Neural cell (in vitro differentiated cells): ENCODE data around the gene KNL1. TPM values are rescaled to one million over a fixed set of nuclear protein-coding genes. Genes with fewer than 3 reads are reported as not detected.
"Not testable (repeated sequence)": the region's sequence is repeated elsewhere in the genome, so short reads cannot be mapped to it uniquely, and the experiment has no call there.

Experiments
- H2AFZ ChIP-seq: fragments of 200-600, 300-800 bp; sonication (generic), shearing (Covaris generic); 2 replicates; pipeline ENCODE4 v1.6.0; 2014; ENCODE audit warnings: low read depth, mild to moderate bottlenecking, antibody characterized with exemption, low read length, moderate library complexity
- H3F3A ChIP-seq: fragments of 200-600 bp; shearing (Covaris generic); 2 replicates; pipeline ENCODE4 v1.6.1; 2016; ENCODE audit warnings: mild to moderate bottlenecking, moderate library complexity, mixed read lengths, antibody characterized with exemption, low read length; ENCODE audit not compliant: insufficient read depth, poor library complexity, severe bottlenecking
- H3K27ac ChIP-seq: fragments of 200-600, 300-800 bp; sonication (generic), shearing (Covaris generic); 2 replicates; pipeline ENCODE4 v1.5.1; 2014; ENCODE audit warnings: mild to moderate bottlenecking, low read length, moderate library complexity
- H3K27me3 ChIP-seq: fragments of 300-800, 200-600 bp; sonication (generic), shearing (Covaris generic); 2 replicates; pipeline ENCODE4 v1.6.0; 2014; ENCODE audit warnings: mild to moderate bottlenecking, low read depth, low read length, moderate library complexity; ENCODE audit not compliant: insufficient read depth
- H3K36me3 ChIP-seq: fragments of 300-800, 200-600 bp; sonication (generic), shearing (Covaris generic); 2 replicates; pipeline ENCODE4 v1.5.1; 2014; ENCODE audit warnings: mild to moderate bottlenecking, antibody characterized with exemption, low read length, moderate library complexity; ENCODE audit not compliant: insufficient read depth
- H3K4me2 ChIP-seq: fragments of 300-800, 200-600 bp; sonication (generic), shearing (Covaris generic); 2 replicates; pipeline ENCODE4 v1.6.0; 2014; ENCODE audit warnings: mild to moderate bottlenecking, low read length
- H3K4me3 ChIP-seq: fragments of 300-800, 200-600 bp; sonication (generic), shearing (Covaris generic); 2 replicates; pipeline ENCODE4 v1.5.1; 2014; ENCODE audit warnings: mild to moderate bottlenecking, low read length, moderate library complexity
- H3K79me2 ChIP-seq: fragments of 200-600 bp; shearing (Covaris generic); replicated peaks from 2 replicates; pipeline ENCODE4 v1.6.0; 2014; ENCODE audit warnings: mild to moderate bottlenecking, low read length, moderate library complexity; ENCODE audit not compliant: insufficient read depth
- H3K9ac ChIP-seq: fragments of 300-800, 200-600 bp; sonication (generic), shearing (Covaris generic); 2 replicates; pipeline ENCODE4 v1.6.1; 2016; ENCODE audit warnings: mild to moderate bottlenecking, low read length, mixed read lengths
- H3K9me2 ChIP-seq: fragments of 200-600 bp; shearing (Covaris generic); 2 replicates; pipeline ENCODE4 v1.6.1; 2016; ENCODE audit warnings: mild to moderate bottlenecking, low read length, mixed read lengths; ENCODE audit not compliant: insufficient read depth
- H3K9me3 ChIP-seq: fragments of 200-600, 300-800 bp; sonication (generic), shearing (Covaris generic); 2 replicates; pipeline ENCODE4 v1.6.1; 2016; ENCODE audit warnings: mild to moderate bottlenecking, mixed run types, low read length, moderate library complexity, mixed read lengths
- H4K20me1 ChIP-seq: fragments of 200-600 bp; shearing (Covaris generic); 2 replicates; pipeline ENCODE4 v1.6.1; 2016; ENCODE audit warnings: mild to moderate bottlenecking, mixed run types; ENCODE audit not compliant: insufficient read depth
- CTCF ChIP-seq: fragments of 450-650 bp; IDR thresholded peaks from 2 replicates; pipeline ENCODE4 v1.5.1; 2014; ENCODE audit warnings: antibody characterized with exemption, mild to moderate bottlenecking, moderate library complexity; ENCODE audit not compliant: poor library complexity, severe bottlenecking
- EP300 ChIP-seq: fragments of 450-650 bp; conservative IDR thresholded peaks from 2 replicates; pipeline ENCODE4 v1.6.1; 2014; ENCODE audit warnings: antibody characterized with exemption, mild to moderate bottlenecking, moderate library complexity; ENCODE audit not compliant: poor library complexity, severe bottlenecking
- EZH2 ChIP-seq: fragments of 200-600, 300-800 bp; shearing (Covaris generic), sonication (generic); IDR thresholded peaks from 2 replicates; pipeline ENCODE4 v1.6.1; 2014; ENCODE audit warnings: antibody characterized with exemption, low read length, borderline replicate concordance, mild to moderate bottlenecking; ENCODE audit not compliant: insufficient read depth, poor library complexity, severe bottlenecking
- MXI1 ChIP-seq: fragments of 450-650 bp; conservative IDR thresholded peaks from 2 replicates; pipeline ENCODE4 v1.6.1; 2014; ENCODE audit warnings: antibody characterized with exemption, mild to moderate bottlenecking; ENCODE audit not compliant: poor library complexity, severe bottlenecking
- POLR2AphosphoS5 ChIP-seq: IDR thresholded peaks from 2 replicates; pipeline ENCODE4 v1.6.1; 2012
- RAD21 ChIP-seq: fragments of 450-650 bp; conservative IDR thresholded peaks from 2 replicates; pipeline ENCODE4 v1.6.1; 2014; ENCODE audit warnings: antibody characterized with exemption, mild to moderate bottlenecking, moderate library complexity
- REST ChIP-seq: IDR thresholded peaks from 2 replicates; pipeline ENCODE4 v1.6.1; 2012; ENCODE audit warnings: borderline replicate concordance
- SMC3 ChIP-seq: fragments of 450-650 bp; conservative IDR thresholded peaks from 2 replicates; pipeline ENCODE4 v1.6.1; 2014; ENCODE audit warnings: antibody characterized with exemption, mild to moderate bottlenecking, moderate library complexity; ENCODE audit not compliant: poor library complexity
- TAF1 ChIP-seq: IDR thresholded peaks from 2 replicates; pipeline ENCODE4 v1.6.1; 2012; ENCODE audit warnings: low read depth
- polyA plus RNA-seq: library from polyadenylated mRNA; depleted of rRNA; stranded (reverse); fragments of >200 nt; gene quantifications from 2 replicates; pipeline ENCODE4 v1.2.3, GENCODE V29; 2014

KNL1 gene
- polyA plus RNA-seq, 1 donor from 2014 or later, result 2.4 TPM

- H3K4me2 ChIP-seq, H2AFZ ChIP-seq, H3K79me2 ChIP-seq, H3K4me3 ChIP-seq, H3K27me3 ChIP-seq, H3K9me3 ChIP-seq, H3K9ac ChIP-seq, H4K20me1 ChIP-seq, H3K36me3 ChIP-seq, H3K27ac ChIP-seq, H3F3A ChIP-seq, H3K9me2 ChIP-seq: not testable (repeated sequence)
These were observed 12.3 kb upstream of the KNL1 start for GRCh38 chr15:40581796-40582195.

GRCh38 chr15:40582726-40583246 is 11.3 kb upstream of the KNL1 start:
- H3F3A ChIP-seq, result no peaks in the 10 kb centered on the region
- no peaks in the 10 kb centered on the region for H3K9me3 ChIP-seq
- no peak overlapping the region for H3K4me2 ChIP-seq
- H3K27ac ChIP-seq, result no peak overlapping the region
- H4K20me1 ChIP-seq, result no peaks in the 10 kb centered on the region
- no peaks in the 10 kb centered on the region for H3K36me3 ChIP-seq
- H3K27me3 ChIP-seq, result no peaks in the 10 kb centered on the region
- H3K9me2 ChIP-seq, result no peaks in the 10 kb centered on the region
- no peaks in the 10 kb centered on the region for H3K79me2 ChIP-seq
- H3K9ac ChIP-seq, result no peak overlapping the region
- TF ChIP-seq POLR2AphosphoS5 (no peak), SMC3 (no peak), REST (no peak)
- no peak overlapping the region for H3K4me3 ChIP-seq
- no peak overlapping the region for H2AFZ ChIP-seq

- no peak overlapping the region for H2AFZ ChIP-seq
- H4K20me1 ChIP-seq, result no peaks in the 10 kb centered on the region
- no peak for TF ChIP-seq EZH2
- no peak for TF ChIP-seq CTCF
- no peak for TF ChIP-seq POLR2AphosphoS5
- no peak for TF ChIP-seq REST
- TF ChIP-seq SMC3, result no peak
- TF ChIP-seq MXI1, result no peak
- no peak for TF ChIP-seq TAF1
- no peak for TF ChIP-seq RAD21
- no peak for TF ChIP-seq EP300
- H3F3A ChIP-seq, result no peaks in the 10 kb centered on the region
- H3K9ac ChIP-seq, result no peak overlapping the region
- H3K4me3 ChIP-seq, result no peak overlapping the region
- H3K9me2 ChIP-seq, result no peaks in the 10 kb centered on the region
- H3K27ac ChIP-seq, result no peak overlapping the region
- H3K9me3 ChIP-seq, result no peaks in the 10 kb centered on the region
- H3K27me3 ChIP-seq, result no peaks in the 10 kb centered on the region
- H3K79me2 ChIP-seq, result no peaks in the 10 kb centered on the region
- no peak overlapping the region for H3K4me2 ChIP-seq
- no peaks in the 10 kb centered on the region for H3K36me3 ChIP-seq
These were observed 9.9 kb upstream of the KNL1 start for GRCh38 chr15:40584191-40584590.
